Stomach (tissue), 9 donors: ENCODE measurements around the gene ANKRD10. TPM values are rescaled to one million over a fixed set of nuclear protein-coding genes. Genes with fewer than 3 reads are reported as not detected.
"Not testable (repeated sequence)": the region's sequence is repeated elsewhere in the genome, so short reads cannot be mapped to it uniquely, and the experiment has no call there.

Experiments used
- DNase-seq, 2 donors: peaks; one replicate each; pipeline versions ENCODE4 v3.0.0 to v3.0.0-alpha.2; 2013 to 2019
- H3K27ac ChIP-seq, 5 donors: fragments of 200-600 bp in 4 of 5; sonication (generic) in 4 of 5; one replicate each; pipeline ENCODE4 v1.5.1; 2013 to 2019; ENCODE audit warnings: mild to moderate bottlenecking in 1 of 5, moderate library complexity in 1 of 5
- H3K27me3 ChIP-seq, 3 donors: fragments of 200-600 bp; sonication (generic); one replicate each; pipeline ENCODE4 v1.5.1; 2017 to 2019; ENCODE audit warnings: mixed run types in 1 of 3
- H3K36me3 ChIP-seq, 4 donors: fragments of 200-600 bp; sonication (generic); 1 replicate in 3 of 4; 2 replicates in 1 of 4; pipeline ENCODE4 v1.5.1; 2016 to 2019
- H3K4me1 ChIP-seq, 4 donors: fragments of 200-600 bp; sonication (generic); one replicate each; pipeline ENCODE4 v1.5.1; 2016 to 2019
- H3K4me3 ChIP-seq, 4 donors: fragments of 200-600 bp; sonication (generic) in 3 of 4; one replicate each; pipeline ENCODE4 v1.5.1; 2016 to 2019; ENCODE audit warnings: mild to moderate bottlenecking in 1 of 4
- H3K9me3 ChIP-seq, 4 donors: fragments of 200-600 bp; sonication (generic); one replicate each; pipeline ENCODE4 v1.5.1; 2016 to 2019
- EP300 ChIP-seq: sonication (generic); formaldehyde crosslinking; IDR thresholded peaks from one replicate; pipeline ENCODE4 v1.6.1; 2017; ENCODE audit warnings: antibody characterized with exemption
- POLR2A ChIP-seq, 4 donors: fragments of 450-650 bp; IDR thresholded peaks; one replicate each; pipeline ENCODE4 v1.6.1; 2016; ENCODE audit warnings: antibody characterized with exemption in 4 of 4, control low read depth in 2 of 4, mild to moderate bottlenecking in 1 of 4, moderate library complexity in 1 of 4
- POLR2AphosphoS5 ChIP-seq, 3 donors: sonication (generic); formaldehyde crosslinking; IDR thresholded peaks; one replicate each; pipeline ENCODE4 v1.6.1; 2016; ENCODE audit warnings: antibody characterized with exemption in 3 of 3
- WGBS, 5 donors: extraction: QIAGEN DNeasy Blood & Tissue Kit in 3 of 5; methylation state at CpG; one replicate each; pipeline versions ENCODE4 v1.1.5 to v1.1.7; 2013 to 2018; 5-methylcytosine and 5-hydroxymethylcytosine counted together
- intact Hi-C: fragments of 100-400 bp; cut with DNase I; formaldehyde crosslinking; loops from one replicate; pipeline ENCODE4 v1.15.1; 2023; ENCODE audit warnings: low total_unique reads
- polyA plus RNA-seq, 3 donors: library from polyadenylated mRNA; stranded (reverse); fragments of 200-250 nt; gene quantifications; one replicate each; pipeline ENCODE4 v1.2.3, GENCODE V29; 2013
- total RNA-seq, 5 donors: library from RNA; depleted of rRNA; stranded (reverse); fragments of >200 nt; gene quantifications; one replicate each; pipeline versions ENCODE4 v1.1.0 to v1.2.3, GENCODE V29; 2014 to 2016
- TF ChIP-seq, protein P1 (sequence below), 7 experiments: fragments of 450-650 bp in 4 of 7; fragments of 200-600 bp in 3 of 7; sonication (generic) in 3 of 7; IDR thresholded peaks; one replicate each; pipeline ENCODE4 v1.5.1; 2016 to 2019; ENCODE audit warnings: antibody characterized with exemption in 7 of 7, control low read depth in 2 of 7, mild to moderate bottlenecking in 1 of 7
- donor health status: healthy with polysubstance abuse.
- donor health status: Bipolar disorder and iron deficiency.
- donor health status: healthy.

The ANKRD10 gene
- total and polyA plus RNA-seq, 8 donors = 37.4 to 246 (median 123) TPM

DNA sequence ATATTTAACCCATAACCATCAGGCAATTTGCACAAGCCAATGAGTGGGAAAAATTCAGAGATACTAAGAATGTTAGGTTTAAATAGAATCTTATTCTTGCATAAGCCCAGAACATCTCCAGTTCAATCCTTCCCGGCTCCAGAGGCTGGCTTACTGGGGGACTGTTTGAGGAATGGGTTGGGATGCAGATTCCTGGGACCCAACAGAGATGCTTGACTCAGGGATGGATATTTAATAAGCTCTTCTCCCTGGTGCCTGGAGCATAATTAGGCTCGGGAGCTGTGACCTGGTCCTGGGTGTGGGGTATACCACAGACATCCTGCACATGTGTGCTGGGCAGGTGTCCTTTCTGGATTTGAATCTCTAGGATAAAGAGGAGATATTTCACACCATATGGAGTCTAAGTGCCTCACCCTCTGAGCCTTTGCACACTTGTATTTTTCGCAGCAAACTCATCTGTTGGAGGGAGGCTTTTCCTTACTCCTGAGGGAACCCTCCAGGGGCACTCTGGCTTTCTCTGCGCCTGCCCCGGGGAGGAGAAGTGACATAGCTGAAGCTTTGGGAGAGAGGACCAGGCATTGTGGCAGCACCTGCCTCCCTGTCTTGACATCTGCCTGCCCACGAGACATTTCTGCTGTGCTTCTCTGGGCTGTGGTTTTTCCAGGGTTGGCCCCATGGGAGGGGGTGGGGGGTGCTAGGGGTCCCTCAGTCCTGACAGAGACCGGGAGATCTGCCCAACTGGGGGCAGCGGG lies 36.1 kb upstream of the ANKRD10 start:
- TF ChIP-seq POLR2A (IDR thresholded peaks at IDR 0.05) (no peak), POLR2AphosphoS5 (IDR thresholded peaks at IDR 0.05) (no peak), EP300 (no peak)
- TF ChIP-seq, protein P1, sequence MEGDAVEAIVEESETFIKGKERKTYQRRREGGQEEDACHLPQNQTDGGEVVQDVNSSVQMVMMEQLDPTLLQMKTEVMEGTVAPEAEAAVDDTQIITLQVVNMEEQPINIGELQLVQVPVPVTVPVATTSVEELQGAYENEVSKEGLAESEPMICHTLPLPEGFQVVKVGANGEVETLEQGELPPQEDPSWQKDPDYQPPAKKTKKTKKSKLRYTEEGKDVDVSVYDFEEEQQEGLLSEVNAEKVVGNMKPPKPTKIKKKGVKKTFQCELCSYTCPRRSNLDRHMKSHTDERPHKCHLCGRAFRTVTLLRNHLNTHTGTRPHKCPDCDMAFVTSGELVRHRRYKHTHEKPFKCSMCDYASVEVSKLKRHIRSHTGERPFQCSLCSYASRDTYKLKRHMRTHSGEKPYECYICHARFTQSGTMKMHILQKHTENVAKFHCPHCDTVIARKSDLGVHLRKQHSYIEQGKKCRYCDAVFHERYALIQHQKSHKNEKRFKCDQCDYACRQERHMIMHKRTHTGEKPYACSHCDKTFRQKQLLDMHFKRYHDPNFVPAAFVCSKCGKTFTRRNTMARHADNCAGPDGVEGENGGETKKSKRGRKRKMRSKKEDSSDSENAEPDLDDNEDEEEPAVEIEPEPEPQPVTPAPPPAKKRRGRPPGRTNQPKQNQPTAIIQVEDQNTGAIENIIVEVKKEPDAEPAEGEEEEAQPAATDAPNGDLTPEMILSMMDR (IDR thresholded peaks at IDR 0.05) = no peak
- H3K27ac ChIP-seq = no peak overlapping the region
- no peaks in the 10 kb centered on the region for H3K9me3 ChIP-seq
- H3K27me3 ChIP-seq = peaks cover 0 to 4% (median 3%) of the 10 kb centered on the region in 3 donors
- 77 to 88% (median 84%) methylated on average over 8 of the region's 8 CpGs for WGBS, 5 donors
- no peak for DNase-seq
- H3K4me3 ChIP-seq = no peak overlapping the region
- H3K36me3 ChIP-seq = no peaks in the 10 kb centered on the region
- H3K4me1 ChIP-seq = peaks cover 0 to 7% (median 2%) of the 10 kb centered on the region in 4 donors
- intact Hi-C loops = loop anchor here (5.0 kb wide), 1 partner anchor 1446 kb away; no protein-coding TSS in a partner anchor

- 88 to 97% (median 90%) methylated on average over 8 of the region's 8 CpGs for WGBS, 5 donors
- TF ChIP-seq, protein P1 (IDR thresholded peaks at IDR 0.05) = no peak
- TF ChIP-seq POLR2AphosphoS5 (IDR thresholded peaks at IDR 0.05) (no peak), POLR2A (IDR thresholded peaks at IDR 0.05) (no peak), EP300 (no peak)
- Histone ChIP-seq H3K4me1 (peaks cover 0 to 7% (median 2%) of the 10 kb centered on the region in 4 donors), H3K9me3 (no peaks in the 10 kb centered on the region), H3K27me3 (peaks cover 0 to 4% (median 3%) of the 10 kb centered on the region in 3 donors), H3K4me3 (no peak overlapping the region), H3K27ac (no peak overlapping the region), H3K36me3 (no peaks in the 10 kb centered on the region)
- DNase-seq = no peak
- intact Hi-C loops = loop anchor here (5.0 kb wide), 1 partner anchor 1447 kb away; no protein-coding TSS in a partner anchor
Measured at GRCh38 chr13:110950356-110950755, 35.5 kb upstream of the ANKRD10 start.

- Histone ChIP-seq H3K27ac (no peak overlapping the region), H3K4me3 (no peak overlapping the region), H3K4me1 (peaks cover 0 to under 1% (median 0%) of the 10 kb centered on the region in 4 donors), H3K27me3 (peaks cover 0 to 4% (median 3%) of the 10 kb centered on the region in 3 donors), H3K36me3 (no peaks in the 10 kb centered on the region), H3K9me3 (no peaks in the 10 kb centered on the region)
- 83 to 91% (median 84%) methylated on average over 4 of the region's 4 CpGs for WGBS, 5 donors
- intact Hi-C loops = loop anchor here (5.0 kb wide), 1 partner anchor 1448 kb away; no protein-coding TSS in a partner anchor
- DNase-seq = no peak
- TF ChIP-seq POLR2A (IDR thresholded peaks at IDR 0.05) (no peak), POLR2AphosphoS5 (IDR thresholded peaks at IDR 0.05) (no peak), EP300 (no peak)
Measured at GRCh38 chr13:110949628-110950027, 34.8 kb upstream of the ANKRD10 start.

- H3K27me3 ChIP-seq = peaks cover 0 to 4% (median 3%) of the 10 kb centered on the region in 3 donors
- H3K9me3 ChIP-seq = no peaks in the 10 kb centered on the region
- WGBS, 5 donors = 89 to 96% (median 91%) methylated on average over 11 to 12 of the region's 12 CpGs
- no peak overlapping the region for H3K27ac ChIP-seq
- DNase-seq = no peak
- TF ChIP-seq, protein P1 (IDR thresholded peaks at IDR 0.05) = no peak
- no peak for TF ChIP-seq POLR2A (IDR thresholded peaks at IDR 0.05)
- TF ChIP-seq EP300 = no peak
- no peak for TF ChIP-seq POLR2AphosphoS5 (IDR thresholded peaks at IDR 0.05)
- no peaks in the 10 kb centered on the region for H3K36me3 ChIP-seq
- no peaks in the 10 kb centered on the region for H3K4me1 ChIP-seq
- no peak overlapping the region for H3K4me3 ChIP-seq
- intact Hi-C loops = no loop called here
Measured at GRCh38 chr13:110949116-110949515, 34.2 kb upstream of the ANKRD10 start.

DNA sequence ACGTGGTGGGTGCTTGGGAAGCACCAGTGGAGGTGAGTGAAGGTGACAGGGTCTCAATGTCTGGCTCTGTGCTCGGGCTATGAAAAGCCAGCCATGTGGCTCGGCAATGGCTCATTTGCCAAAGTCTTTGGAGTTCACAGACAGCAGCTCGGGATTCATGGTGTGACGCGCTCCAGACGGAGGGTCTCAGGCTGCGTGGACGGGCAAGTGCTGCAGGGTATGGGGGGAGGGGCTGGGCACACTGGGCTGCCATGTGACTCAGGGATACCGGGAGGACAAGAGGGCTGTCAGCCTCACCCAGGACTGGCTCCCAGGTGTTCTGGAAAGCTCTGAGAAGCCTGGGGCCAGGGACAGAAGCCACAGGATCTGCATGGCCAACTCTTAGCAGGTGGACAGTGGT lies 32.5 kb upstream of the ANKRD10 start:
- H3K4me1 ChIP-seq, intact Hi-C loops, H3K36me3 ChIP-seq, H3K4me3 ChIP-seq, H3K9me3 ChIP-seq, DNase-seq, H3K27ac ChIP-seq, H3K27me3 ChIP-seq: not testable (repeated sequence)
- WGBS, 5 donors = 43 to 88% (median 85%) methylated on average over 1 to 7 of the region's 10 CpGs
